GM18907 (cell line): ENCODE data around the gene FYN.

Experiments used
- ATAC-seq: cut with Tn5 transposase; IDR thresholded peaks from one replicate; pipeline ENCODE4 v1.9.1; 2021; ENCODE audit warnings: mild to moderate bottlenecking, moderate library complexity; ENCODE audit not compliant: unreplicated experiment

The FYN gene

DNA sequence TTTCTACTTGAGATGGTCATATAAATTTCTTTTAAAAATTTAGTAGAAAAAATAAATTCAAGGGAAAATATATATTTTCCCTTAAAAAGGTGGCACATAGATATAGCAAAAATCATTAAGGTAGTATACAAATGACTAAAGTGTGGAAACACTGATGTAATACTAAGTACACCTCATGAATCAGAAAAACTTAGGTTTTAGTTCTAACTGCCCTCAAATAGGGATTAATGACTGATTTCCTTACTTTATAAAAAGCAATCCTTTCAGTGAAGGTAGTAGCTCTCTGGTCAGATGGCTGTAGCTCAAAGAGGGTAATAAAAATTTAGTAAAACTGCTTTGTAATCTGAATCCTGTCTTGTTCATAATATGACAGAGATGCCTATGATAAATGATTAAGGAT is 63.5 kb downstream of the FYN start:
- ATAC-seq: no peak

GRCh38 chr6:111809264-111809663 is 64.0 kb downstream of the FYN start:
- no peak for ATAC-seq

GRCh38 chr6:111808493-111808892 is 64.8 kb downstream of the FYN start:
- ATAC-seq: no peak

DNA sequence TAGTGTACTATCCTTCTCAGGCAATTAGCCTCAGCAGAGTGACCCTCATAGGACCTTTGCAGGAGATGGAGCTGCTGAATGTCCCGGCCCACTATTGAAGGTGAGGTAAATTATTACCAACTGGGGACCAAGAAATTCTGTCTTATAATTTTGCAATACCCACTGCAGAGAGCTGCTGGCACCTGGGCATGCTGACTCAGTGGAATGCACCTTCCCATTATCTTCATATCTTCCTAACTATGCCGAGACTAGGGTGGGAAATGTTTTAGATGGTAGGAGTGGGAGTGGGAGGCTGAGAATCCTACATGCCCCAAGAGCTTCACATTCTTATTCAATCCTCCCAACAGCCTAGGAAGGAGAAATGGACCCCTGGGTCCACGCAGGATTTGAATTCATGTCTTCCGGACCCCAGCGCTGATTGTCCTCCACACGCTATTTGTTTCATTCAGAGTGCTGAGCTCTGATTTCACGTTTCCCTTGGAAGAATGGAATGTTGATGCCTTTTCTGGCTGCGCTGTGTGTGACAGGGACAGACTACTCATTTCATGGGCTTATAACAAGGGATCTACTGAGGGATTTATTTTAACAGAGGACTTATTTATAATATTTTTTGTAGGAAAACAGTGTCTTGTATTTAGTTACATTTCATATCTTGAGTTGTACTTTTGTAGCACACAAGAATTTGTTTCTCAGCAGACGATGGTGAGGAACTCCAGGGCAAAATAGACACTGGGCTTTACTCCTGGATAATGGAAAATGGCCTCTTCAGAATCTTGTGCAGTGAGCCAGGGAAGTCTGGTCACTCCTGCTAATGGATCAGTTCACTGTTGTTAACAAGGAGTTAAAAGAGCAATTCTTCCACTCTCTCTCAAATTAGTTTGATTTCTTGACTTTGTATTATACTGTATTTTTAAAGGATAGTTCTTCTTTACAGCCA is 66.4 kb downstream of the FYN start:
- ATAC-seq: no peak

DNA sequence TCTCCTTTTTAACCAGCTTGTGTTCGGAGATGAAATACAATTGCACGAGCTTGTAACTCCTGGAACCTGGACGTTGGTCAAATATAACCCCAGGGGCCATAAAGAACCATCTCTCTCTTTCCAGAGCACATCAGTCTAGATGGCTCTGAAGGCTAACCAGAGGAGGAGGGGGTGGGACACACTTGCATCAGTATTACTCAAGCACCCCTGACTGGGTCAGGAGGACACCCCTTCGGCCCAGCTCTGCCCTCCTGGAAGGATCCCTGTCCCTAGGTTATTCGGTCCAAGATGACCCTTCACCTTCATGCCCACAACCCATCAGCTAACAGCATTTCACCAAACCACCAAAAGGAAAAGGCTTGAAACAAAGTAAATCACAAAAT is 67.1 kb downstream of the FYN start:
- no peak for ATAC-seq

GRCh38 chr6:111805511-111806164 is 67.6 kb downstream of the FYN start:
- ATAC-seq: peak; percentile 65

- peak; percentile 67 for ATAC-seq
Observed at GRCh38 chr6:111804627-111805235, 68.5 kb downstream of the FYN start.

DNA sequence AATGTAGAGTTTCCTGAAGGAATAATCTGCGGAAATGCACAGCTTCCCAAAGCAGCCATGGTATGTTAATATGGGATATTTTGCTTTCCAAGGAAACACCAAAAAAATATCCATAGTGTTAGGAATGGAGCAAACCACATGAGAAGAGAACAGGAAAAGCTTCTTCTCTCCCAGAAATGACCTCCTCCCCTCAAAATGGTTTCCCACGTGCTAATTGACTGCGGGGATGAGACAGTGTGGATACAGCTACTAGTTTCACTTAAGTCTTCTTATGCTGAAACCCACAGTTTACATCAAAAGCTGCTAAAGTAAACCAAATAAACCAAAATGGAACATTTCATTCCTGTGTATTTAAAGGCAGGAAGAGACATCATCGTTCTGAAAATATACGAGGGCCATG is 69.4 kb downstream of the FYN start:
- no peak for ATAC-seq

GRCh38 chr6:111803371-111803770 is 69.9 kb downstream of the FYN start:
- ATAC-seq: no peak

- no peak for ATAC-seq
Observed at GRCh38 chr6:111802720-111803330, 70.4 kb downstream of the FYN start.

- no peak for ATAC-seq
Observed at GRCh38 chr6:111802015-111802414, 71.2 kb downstream of the FYN start.

GRCh38 chr6:111800821-111801220 is 72.4 kb downstream of the FYN start:
- ATAC-seq: no peak

GRCh38 chr6:111800259-111800765 is 72.9 kb downstream of the FYN start:
- no peak for ATAC-seq

- no peak for ATAC-seq
Observed at GRCh38 chr6:111799576-111800258, 73.5 kb downstream of the FYN start.

DNA sequence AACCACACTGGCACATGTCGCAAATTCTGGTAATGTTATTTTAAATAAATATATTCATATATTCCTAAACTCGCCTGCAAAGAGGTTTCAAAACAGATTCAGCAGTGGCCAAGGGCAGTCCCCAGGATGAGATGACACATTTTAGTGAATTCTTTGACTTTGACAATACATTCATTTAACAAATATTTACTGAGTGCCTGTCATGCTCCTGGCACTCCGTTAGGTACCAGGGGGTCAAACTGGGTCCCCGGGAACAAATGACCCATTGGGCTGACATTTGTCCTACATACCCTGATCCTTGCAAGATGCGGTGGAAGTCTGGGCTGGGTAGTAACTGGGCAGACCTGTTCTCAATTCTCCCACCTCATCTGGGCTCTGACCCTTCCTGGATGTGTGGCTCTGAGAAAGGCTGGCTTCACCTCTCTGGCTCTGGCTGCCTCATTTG is 74.9 kb downstream of the FYN start:
- ATAC-seq: no peak

- no peak for ATAC-seq
Observed at GRCh38 chr6:111796310-111796918, 76.8 kb downstream of the FYN start.

DNA sequence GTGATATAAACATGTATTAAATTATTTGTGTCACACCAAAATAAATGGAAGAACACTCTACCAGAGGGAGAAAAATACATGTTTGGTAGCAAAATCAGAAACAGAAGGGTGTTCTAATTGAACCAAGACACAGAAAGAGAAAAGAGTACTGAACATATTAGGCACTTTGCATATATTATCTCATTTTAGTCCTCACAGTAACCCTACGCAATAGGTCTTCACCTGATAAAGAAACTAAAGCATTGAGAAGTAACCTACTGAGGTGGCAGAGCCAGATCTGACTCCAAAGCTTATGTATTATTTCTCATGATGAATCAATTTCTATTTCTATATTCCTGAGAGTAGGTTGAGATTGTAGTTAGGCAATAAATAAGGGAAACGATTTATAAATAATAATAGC is 77.7 kb downstream of the FYN start:
- no peak for ATAC-seq

DNA sequence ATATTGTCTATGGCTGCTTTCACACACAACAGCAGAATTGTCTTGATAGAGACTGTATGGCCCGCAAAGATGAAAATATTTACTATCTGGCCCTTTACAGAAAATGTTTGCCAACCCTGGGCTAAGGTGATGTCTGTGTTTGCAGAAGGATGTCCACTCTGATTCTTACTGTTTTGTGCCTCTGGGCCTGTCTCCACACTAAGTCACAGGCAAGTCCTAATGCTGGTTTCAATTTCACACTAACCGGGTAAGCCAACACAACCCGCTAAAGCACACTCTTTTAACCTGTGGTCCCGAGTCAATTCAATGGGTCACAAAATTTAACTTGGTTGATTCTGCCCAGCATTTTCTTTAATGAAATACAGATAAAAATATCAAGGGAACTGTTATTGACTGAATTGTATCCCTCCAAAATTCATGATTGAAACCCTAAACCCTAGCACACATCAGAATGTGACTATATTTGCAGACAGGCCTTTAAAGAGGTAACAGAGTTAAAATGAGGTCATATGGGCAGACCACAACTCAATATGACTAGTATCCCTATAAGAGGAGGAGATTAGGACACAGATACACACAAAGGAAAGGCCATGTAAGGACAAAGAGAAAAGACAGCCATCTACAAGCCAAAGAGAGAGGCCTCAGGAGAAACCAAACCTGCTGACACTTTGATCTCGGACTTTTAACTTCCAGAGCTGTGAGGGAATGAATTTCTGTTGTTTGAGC is 78.4 kb downstream of the FYN start:
- ATAC-seq: no peak

DNA sequence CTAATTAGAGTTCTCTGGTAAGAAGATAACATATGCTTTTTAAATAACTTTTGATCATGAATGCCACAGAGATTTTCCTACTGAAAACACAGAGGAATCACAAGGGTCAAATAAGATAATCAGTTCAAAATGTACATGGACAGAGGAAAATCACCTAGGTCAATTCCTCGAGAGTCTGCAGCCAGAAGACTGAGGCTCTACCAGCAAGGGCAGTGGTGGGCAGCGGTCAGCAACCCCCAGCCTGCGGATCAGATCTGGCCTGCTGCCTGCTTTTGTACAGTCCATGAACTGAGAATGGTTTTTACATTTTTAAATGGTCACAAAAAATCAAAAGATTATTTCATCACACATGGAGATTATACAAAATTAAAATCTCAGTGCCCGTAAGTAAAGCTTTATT is 79.0 kb downstream of the FYN start:
- no peak for ATAC-seq

DNA sequence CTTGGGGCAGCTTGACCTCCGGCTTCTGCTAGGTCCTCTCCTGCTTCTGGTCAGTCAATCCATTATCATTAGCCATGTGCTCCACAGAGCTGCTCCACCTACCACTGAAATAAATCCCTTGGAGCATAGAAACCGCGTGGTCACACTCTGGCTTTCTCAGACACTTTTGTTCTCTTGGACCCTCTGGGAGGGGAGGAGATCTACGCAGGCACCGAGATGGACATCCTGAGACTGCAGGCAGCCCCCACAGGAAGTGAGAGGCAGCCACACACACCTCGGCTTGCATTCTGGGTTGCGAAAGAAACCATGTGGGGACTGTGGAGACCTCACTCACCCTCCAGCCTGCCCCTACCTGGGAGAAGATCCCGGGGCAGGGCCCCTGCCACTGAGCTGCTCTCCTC is 79.5 kb downstream of the FYN start:
- no peak for ATAC-seq
